Right atrium auricular region (tissue), 2 donors: ENCODE results near the gene NXNL1. TPM values are rescaled to one million over a fixed set of nuclear protein-coding genes. Genes with fewer than 3 reads are reported as not detected.

Source experiments
- DNase-seq: peaks from one replicate; pipeline ENCODE4 v3.0.0-alpha.2; 2019; ENCODE audit warnings: low spot score
- H3K27ac ChIP-seq, 2 donors: fragments of 200-600 bp; sonication (generic); 1 replicate in 1 of 2; 2 replicates in 1 of 2; pipeline ENCODE4 v1.5.1; 2016 to 2019
- H3K27me3 ChIP-seq, 2 donors: fragments of 200-600 bp; sonication (generic); one replicate each; pipeline versions ENCODE4 v1.5.1 to v1.6.0; 2017 to 2019
- H3K36me3 ChIP-seq: fragments of 200-600 bp; sonication (generic); one replicate; pipeline ENCODE4 v1.5.1; 2016
- H3K4me1 ChIP-seq, 2 donors: fragments of 200-600 bp; sonication (generic); one replicate each; pipeline versions ENCODE4 v1.5.1 to v1.6.0; 2017 to 2019
- H3K4me3 ChIP-seq, 2 donors: fragments of 200-600 bp; sonication (generic); 1 replicate in 1 of 2; 2 replicates in 1 of 2; pipeline ENCODE4 v1.5.1; 2017 to 2019; ENCODE audit warnings: mild to moderate bottlenecking in 1 of 2, moderate library complexity in 1 of 2
- H3K9me3 ChIP-seq, 2 donors: fragments of 200-600 bp; sonication (generic); one replicate each; pipeline ENCODE4 v1.5.1; 2019
- CTCF ChIP-seq, 2 donors: fragments of 200-600 bp; sonication (generic); IDR thresholded peaks; one replicate each; pipeline ENCODE4 v1.5.1; 2019; ENCODE audit warnings: antibody characterized with exemption in 2 of 2
- total RNA-seq, 2 donors: library from RNA; depleted of rRNA; stranded (reverse); fragments of >200 nt; gene quantifications; one replicate each; pipeline ENCODE4 v1.1.0, GENCODE V29; 2016

Gene NXNL1
- total RNA-seq, 2 donors from 2014 or later = not detected

GRCh38 chr19:17488593-17489391 is 28.1 kb upstream of the NXNL1 start:
- H3K27ac ChIP-seq = no peak overlapping the region
- no peak for DNase-seq

GRCh38 chr19:17487284-17488121 is 26.8 kb upstream of the NXNL1 start:
- Histone ChIP-seq H3K4me3 (no peak overlapping the region), H3K9me3 (no peaks in the 10 kb centered on the region), H3K27ac (no peak overlapping the region), H3K4me1 (peaks cover 0 to 20% of the 10 kb centered on the region in 2 donors), H3K27me3 (no peaks in the 10 kb centered on the region), H3K36me3 (peaks cover 11% of the 10 kb centered on the region)
- no peak for DNase-seq
- no peak for TF ChIP-seq CTCF (IDR thresholded peaks at IDR 0.05)

More at GRCh38 chr19:17488593-17489391, 28.1 kb upstream of the NXNL1 start:
- Histone ChIP-seq H3K27me3 (no peaks in the 10 kb centered on the region), H3K9me3 (no peaks in the 10 kb centered on the region), H3K4me1 (peaks cover 0 to 20% of the 10 kb centered on the region in 2 donors), H3K36me3 (peaks cover 11% of the 10 kb centered on the region), H3K4me3 (peak overlapping the region in 1 of 2 donors; percentile 16)
- TF ChIP-seq CTCF (IDR thresholded peaks at IDR 0.05) = no peak

- Histone ChIP-seq H3K36me3 (peaks cover 11% of the 10 kb centered on the region), H3K27me3 (no peaks in the 10 kb centered on the region), H3K9me3 (no peaks in the 10 kb centered on the region), H3K4me1 (peaks cover 0 to 23% of the 10 kb centered on the region in 2 donors), H3K27ac (no peak overlapping the region), H3K4me3 (no peak overlapping the region)
- TF ChIP-seq CTCF (IDR thresholded peaks at IDR 0.05) = no peak
- no peak for DNase-seq
Measured at GRCh38 chr19:17486545-17487240, 26.0 kb upstream of the NXNL1 start.

GRCh38 chr19:17484520-17485185 is 23.9 kb upstream of the NXNL1 start:
- Histone ChIP-seq H3K36me3 (peaks cover 11% of the 10 kb centered on the region), H3K4me1 (peaks cover 0 to 25% of the 10 kb centered on the region in 2 donors)
- no peak for DNase-seq

More at GRCh38 chr19:17484520-17485185, 23.9 kb upstream of the NXNL1 start:
- TF ChIP-seq CTCF (IDR thresholded peaks at IDR 0.05) = no peak
- Histone ChIP-seq H3K4me3 (no peak overlapping the region), H3K27ac (no peak overlapping the region), H3K27me3 (no peaks in the 10 kb centered on the region), H3K9me3 (no peaks in the 10 kb centered on the region)
